ENCODE results near the gene PCSK1. TPM values are rescaled to one million over a fixed set of nuclear protein-coding genes. Genes with fewer than 3 reads are reported as not detected.

Gene PCSK1
- 0.30 and 17.2 TPM in 2 replicates for total RNA-seq

DNA sequence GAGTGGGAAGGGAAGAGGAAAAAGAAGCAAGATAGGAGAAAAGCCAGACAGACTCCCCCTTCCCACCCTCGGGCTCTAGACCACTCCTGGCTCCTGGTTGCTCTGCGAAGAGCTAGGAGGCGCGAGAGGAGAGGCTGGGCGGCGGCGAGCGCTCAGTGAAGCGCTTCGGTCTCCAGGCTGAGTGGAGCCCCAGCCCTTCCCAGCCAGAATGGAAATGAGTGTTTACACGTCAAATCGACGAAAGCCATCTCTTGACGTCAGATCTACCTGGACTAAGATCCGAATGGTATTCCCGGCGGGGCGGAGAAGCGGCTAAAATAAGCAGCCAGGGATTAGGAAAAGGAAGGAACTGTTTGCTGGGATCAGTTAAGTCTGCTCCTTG, at the start of gene PCSK1:
Gene PCSK1 (minus strand): TSS at position 183 of the 382 bp plus-strand sequence. CDS start 206 bp downstream, outside the sequence.

Other genes starting within 250 kb of the PCSK1 start
- gene CAST, start 229.1 kb upstream of the PCSK1 start, total RNA-seq: 164 and 193 TPM in 2 replicates